CD14-positive monocyte (primary cell): ENCODE data around the gene DPH7. TPM values are rescaled to one million over a fixed set of nuclear protein-coding genes. Genes with fewer than 3 reads are reported as not detected.
"Not testable (repeated sequence)": the region's sequence is repeated elsewhere in the genome, so short reads cannot be mapped to it uniquely, and the experiment has no call there.

Experiments used
- DNase-seq, 3 donors: peaks; one replicate each; pipeline ENCODE4 v3.0.0-alpha.2; 2011 to 2022
- H2AFZ ChIP-seq: 2 replicates; pipeline ENCODE4 v1.6.0; 2012; ENCODE audit warnings: mild to moderate bottlenecking, low read depth, low read length, inconsistent platforms; ENCODE audit not compliant: insufficient read depth, poor library complexity, severe bottlenecking
- H3K27ac ChIP-seq, 2 donors: 1 replicate in 1 of 2; 2 replicates in 1 of 2; pipeline ENCODE4 v1.5.1; 2012 to 2013; ENCODE audit warnings: low read length in 2 of 2, control low read depth in 1 of 2, inconsistent platforms in 1 of 2, low read depth in 1 of 2, mild to moderate bottlenecking in 1 of 2
- H3K27me3 ChIP-seq, 2 donors: one replicate each; pipeline versions ENCODE4 v1.6.0 to v1.6.1; 2011 to 2013; ENCODE audit warnings: low read length in 2 of 2; ENCODE audit not compliant: control insufficient read depth in 2 of 2, insufficient read depth in 2 of 2
- H3K36me3 ChIP-seq, 2 donors: replicated peaks in 1 of 2; 1 replicate in 1 of 2; 2 replicates in 1 of 2; pipeline versions ENCODE4 v1.5.1 to v1.6.1; 2012 to 2013; ENCODE audit warnings: low read length in 2 of 2, control low read depth in 1 of 2, inconsistent platforms in 1 of 2, mild to moderate bottlenecking in 1 of 2; ENCODE audit not compliant: insufficient read depth in 2 of 2, control insufficient read depth in 1 of 2
- H3K4me1 ChIP-seq, 2 donors: 1 replicate in 1 of 2; 2 replicates in 1 of 2; pipeline versions ENCODE4 v1.5.1 to v1.6.1; 2012 to 2013; ENCODE audit warnings: low read length in 2 of 2, control low read depth in 1 of 2, inconsistent platforms in 1 of 2, mild to moderate bottlenecking in 1 of 2, moderate library complexity in 1 of 2; ENCODE audit not compliant: insufficient read depth in 2 of 2, control insufficient read depth in 1 of 2
- H3K4me2 ChIP-seq: replicated peaks from 2 replicates; pipeline ENCODE3; 2012; ENCODE audit warnings: low read length, moderate library complexity, mild to moderate bottlenecking; ENCODE audit not compliant: poor library complexity, severe bottlenecking; ENCODE audit errors: extremely low read depth
- H3K4me3 ChIP-seq, 3 experiments: fragments of 200-600 bp in 1 of 3; sonication (generic) in 1 of 3; replicated peaks in 1 of 3; 1 replicate in 2 of 3; 2 replicates in 1 of 3; pipeline ENCODE4 v1.5.1; 2011 to 2013; ENCODE audit warnings: low read length in 3 of 3, mild to moderate bottlenecking in 3 of 3, control low read depth in 2 of 3, low read depth in 2 of 3, inconsistent platforms in 1 of 3, moderate library complexity in 1 of 3
- H3K79me2 ChIP-seq: 2 replicates; pipeline ENCODE4 v1.6.0; 2012; ENCODE audit warnings: mild to moderate bottlenecking, control low read depth, inconsistent platforms, low read length, moderate library complexity; ENCODE audit not compliant: insufficient read depth
- H3K9ac ChIP-seq: 2 replicates; pipeline ENCODE4 v1.6.0; 2017; ENCODE audit warnings: low read length, mild to moderate bottlenecking; ENCODE audit not compliant: insufficient read depth, poor library complexity, severe bottlenecking
- H3K9me3 ChIP-seq, 2 donors: replicated peaks in 1 of 2; 1 replicate in 1 of 2; 2 replicates in 1 of 2; pipeline versions ENCODE4 v1.5.1 to v1.6.1; 2012 to 2013; ENCODE audit warnings: low read length in 2 of 2, control low read depth in 1 of 2; ENCODE audit not compliant: control insufficient read depth in 1 of 2, insufficient read depth in 1 of 2
- H4K20me1 ChIP-seq: 2 replicates; pipeline ENCODE4 v1.6.0; 2012; ENCODE audit warnings: mild to moderate bottlenecking, low read length, control low read depth, moderate library complexity; ENCODE audit not compliant: insufficient read depth
- H3K27ac Mint-ChIP-seq, 7 donors: one replicate each; pipeline ENCODE4 v1.8.0; 2020; ENCODE audit warnings: mild to moderate bottlenecking in 7 of 7, mixed read lengths in 7 of 7, moderate library complexity in 6 of 7, inconsistent platforms in 2 of 7
- H3K27me3 Mint-ChIP-seq, 3 donors: one replicate each; pipeline ENCODE4 v1.8.0; 2021 to 2022; ENCODE audit warnings: low read depth in 3 of 3, mild to moderate bottlenecking in 3 of 3, mixed read lengths in 3 of 3, moderate library complexity in 3 of 3, inconsistent platforms in 1 of 3
- H3K36me3 Mint-ChIP-seq, 2 donors: one replicate each; pipeline ENCODE4 v1.8.0; 2020; ENCODE audit warnings: mixed read lengths in 2 of 2, inconsistent platforms in 1 of 2, mild to moderate bottlenecking in 1 of 2
- H3K4me1 Mint-ChIP-seq: one replicate; pipeline ENCODE4 v1.8.0; 2020; ENCODE audit warnings: mild to moderate bottlenecking, mixed read lengths
- H3K4me3 Mint-ChIP-seq, 2 donors: one replicate each; pipeline ENCODE4 v1.8.0; 2020; ENCODE audit warnings: mild to moderate bottlenecking in 2 of 2, mixed read lengths in 2 of 2, moderate library complexity in 1 of 2
- H3K9me3 Mint-ChIP-seq, 7 donors: one replicate each; pipeline ENCODE4 v1.8.0; 2020 to 2022; ENCODE audit warnings: mixed read lengths in 7 of 7, mild to moderate bottlenecking in 6 of 7, moderate library complexity in 6 of 7, inconsistent platforms in 2 of 7
- WGBS: methylation state at CpG from one replicate; pipeline ENCODE4 v1.1.5; 2013; ENCODE audit warnings: missing lambda C conversion rate; ENCODE audit not compliant: insufficient coverage; 5-methylcytosine and 5-hydroxymethylcytosine counted together
- intact Hi-C, 2 donors: fragments of 100-400 bp; cut with micrococcal nuclease; formaldehyde crosslinking; loops; one replicate each; pipeline versions ENCODE4 v1.15.0 to v1.15.1; 2023
- polyA plus RNA-seq, 3 donors: library from polyadenylated mRNA; depleted of rRNA in 1 of 3; unstranded in 2 of 3; stranded (reverse) in 1 of 3; fragments of 300-500 nt in 2 of 3; fragments of >200 nt in 1 of 3; fragmentation: Illumina TruSeq in 2 of 3; gene quantifications; 1 replicate in 2 of 3; 2 replicates in 1 of 3; pipeline ENCODE4 v1.2.3, GENCODE V29; 2012 to 2021
- TF ChIP-seq, protein P1 (sequence below): fragments of 200-600 bp; IDR thresholded peaks from one replicate; pipeline ENCODE4 v1.8.0; 2022; ENCODE audit warnings: antibody characterized with exemption, mild to moderate bottlenecking

The DPH7 gene
- polyA plus RNA-seq, 3 donors, result 13.1 to 45.6 (median 14.2) TPM

DNA sequence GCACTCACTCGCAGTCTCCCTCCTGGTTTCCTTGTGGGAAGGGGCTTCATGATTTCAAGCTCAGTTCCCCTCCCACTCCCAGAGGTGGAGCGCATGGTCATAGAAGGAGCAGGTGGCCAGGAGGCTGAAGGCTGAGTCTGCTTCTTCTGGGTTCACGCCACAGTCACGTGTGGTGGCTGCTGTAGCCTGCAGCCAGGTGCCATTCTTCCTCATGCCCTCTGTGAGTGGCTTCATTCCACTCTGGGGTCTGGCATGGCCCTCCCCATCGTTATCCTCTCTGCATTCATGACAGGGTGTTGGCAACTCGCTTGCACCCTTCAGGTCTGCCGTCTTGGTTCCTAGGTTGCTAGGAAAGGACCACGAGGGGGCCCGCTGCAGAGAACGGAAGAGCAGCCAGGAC lies 23.5 kb downstream of the DPH7 start:
- H3K4me3 Mint-ChIP-seq, result no peak overlapping the region
- H3K4me1 ChIP-seq, result peaks cover 9 to 17% of the 10 kb centered on the region in 2 donors
- H3K27me3 ChIP-seq, result no peaks in the 10 kb centered on the region
- intact Hi-C loops, result loop anchor here in 1 of 2 donors (10.0 kb wide), 1 partner anchor 50 kb away; the partner anchor contains the start of gene ARRDC1
- peak overlapping the region in 1 of 7 donors; percentile 18 for H3K27ac Mint-ChIP-seq
- peaks cover 8% of the 10 kb centered on the region for H3K4me1 Mint-ChIP-seq
- no peak overlapping the region for H3K9ac ChIP-seq
- no peak overlapping the region for H3K27ac ChIP-seq
- peaks cover 0 to 1% (median 0%) of the 10 kb centered on the region in 3 donors for H3K27me3 Mint-ChIP-seq
- TF ChIP-seq, protein P1, sequence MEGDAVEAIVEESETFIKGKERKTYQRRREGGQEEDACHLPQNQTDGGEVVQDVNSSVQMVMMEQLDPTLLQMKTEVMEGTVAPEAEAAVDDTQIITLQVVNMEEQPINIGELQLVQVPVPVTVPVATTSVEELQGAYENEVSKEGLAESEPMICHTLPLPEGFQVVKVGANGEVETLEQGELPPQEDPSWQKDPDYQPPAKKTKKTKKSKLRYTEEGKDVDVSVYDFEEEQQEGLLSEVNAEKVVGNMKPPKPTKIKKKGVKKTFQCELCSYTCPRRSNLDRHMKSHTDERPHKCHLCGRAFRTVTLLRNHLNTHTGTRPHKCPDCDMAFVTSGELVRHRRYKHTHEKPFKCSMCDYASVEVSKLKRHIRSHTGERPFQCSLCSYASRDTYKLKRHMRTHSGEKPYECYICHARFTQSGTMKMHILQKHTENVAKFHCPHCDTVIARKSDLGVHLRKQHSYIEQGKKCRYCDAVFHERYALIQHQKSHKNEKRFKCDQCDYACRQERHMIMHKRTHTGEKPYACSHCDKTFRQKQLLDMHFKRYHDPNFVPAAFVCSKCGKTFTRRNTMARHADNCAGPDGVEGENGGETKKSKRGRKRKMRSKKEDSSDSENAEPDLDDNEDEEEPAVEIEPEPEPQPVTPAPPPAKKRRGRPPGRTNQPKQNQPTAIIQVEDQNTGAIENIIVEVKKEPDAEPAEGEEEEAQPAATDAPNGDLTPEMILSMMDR, result no peak
- no peak for DNase-seq
- WGBS, result 89% methylated on average over 9 of the region's 10 CpGs
- H2AFZ ChIP-seq, result no peak overlapping the region
- H3K4me2 ChIP-seq, result no peak overlapping the region
- no peaks in the 10 kb centered on the region for H3K9me3 ChIP-seq
- no peak overlapping the region for H3K4me3 ChIP-seq
- H3K79me2 ChIP-seq, result peaks cover 7% of the 10 kb centered on the region
- peaks cover 37 to 47% of the 10 kb centered on the region in 2 donors for H3K36me3 ChIP-seq
- peaks cover 11% of the 10 kb centered on the region for H4K20me1 ChIP-seq
- H3K36me3 Mint-ChIP-seq, result peaks cover 34 to 61% of the 10 kb centered on the region in 2 donors
- peaks cover 0 to 5% (median 0%) of the 10 kb centered on the region in 7 donors for H3K9me3 Mint-ChIP-seq

DNA sequence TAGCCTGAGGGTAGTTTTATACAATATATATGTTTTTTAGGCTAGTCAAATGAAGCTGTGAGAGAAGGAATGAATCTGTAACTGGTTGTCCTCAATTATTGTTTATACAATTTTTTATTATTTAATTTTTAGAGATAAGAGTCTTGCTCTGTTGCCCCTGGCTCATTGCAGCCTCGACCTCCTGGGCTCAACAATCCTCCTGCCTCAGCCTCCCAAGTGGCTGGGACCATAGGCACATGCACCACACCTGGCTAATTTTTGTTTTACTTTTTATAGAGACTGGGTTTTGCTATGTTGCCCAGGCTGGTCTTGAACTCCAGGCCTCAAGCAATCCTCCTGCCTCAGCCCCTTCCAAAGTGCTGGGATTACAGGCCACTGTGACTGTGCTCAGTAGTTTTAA lies 24.4 kb downstream of the DPH7 start:
- Histone ChIP-seq H3K27ac (no peak overlapping the region), H4K20me1 (peaks cover 11% of the 10 kb centered on the region), H3K9me3 (no peaks in the 10 kb centered on the region), H3K4me2 (no peak overlapping the region), H3K36me3 (peaks cover 32 to 39% of the 10 kb centered on the region in 2 donors), H3K4me1 (peaks cover 16 to 24% of the 10 kb centered on the region in 2 donors), H3K27me3 (no peaks in the 10 kb centered on the region), H3K9ac (no peak overlapping the region), H2AFZ (no peak overlapping the region), H3K4me3 (no peak overlapping the region), H3K79me2 (peaks cover 7% of the 10 kb centered on the region)
- H3K4me1 Mint-ChIP-seq, result peaks cover 13% of the 10 kb centered on the region
- no CpG with 5 or more reads among the region's 1 CpG for WGBS
- TF ChIP-seq, protein P1, result no peak
- H3K9me3 Mint-ChIP-seq, result peaks cover 0 to 1% (median 0%) of the 10 kb centered on the region in 7 donors
- H3K36me3 Mint-ChIP-seq, result peaks cover 26 to 52% of the 10 kb centered on the region in 2 donors
- no peak overlapping the region for H3K27ac Mint-ChIP-seq
- peaks cover 0 to 1% (median 0%) of the 10 kb centered on the region in 3 donors for H3K27me3 Mint-ChIP-seq
- H3K4me3 Mint-ChIP-seq, result no peak overlapping the region
- no peak for DNase-seq
- intact Hi-C loops, result loop anchor here in 1 of 2 donors (5.0 to 10.0 kb wide), 2 partner anchors 50 to 352 kb away; partner anchors contain the start of genes ARRDC1 and TPRN

DNA sequence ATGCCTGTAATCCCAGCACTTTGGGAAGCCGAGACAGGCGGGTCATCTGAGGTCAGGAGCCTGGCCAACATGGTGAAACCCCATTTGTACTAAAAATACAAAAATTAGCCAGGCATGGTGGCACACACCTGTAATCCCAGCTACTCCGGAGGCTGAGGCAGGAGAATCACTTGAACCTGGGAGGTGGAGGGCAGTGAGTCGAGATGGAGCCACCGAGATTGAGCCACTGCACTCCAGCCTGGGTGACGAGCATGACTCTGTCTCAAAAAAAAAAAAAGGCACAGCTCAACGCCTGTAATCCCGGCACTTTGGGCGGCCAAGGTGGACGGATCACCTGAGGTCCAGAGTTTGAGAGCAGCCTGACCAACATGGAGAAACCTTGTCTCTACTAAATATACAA lies 25.1 kb downstream of the DPH7 start:
- not testable (repeated sequence) for DNase-seq, H3K4me3 ChIP-seq, H2AFZ ChIP-seq, H3K79me2 ChIP-seq, H3K9ac ChIP-seq, H3K9me3 Mint-ChIP-seq, H3K27ac ChIP-seq, H3K27me3 ChIP-seq, H3K9me3 ChIP-seq, H3K4me3 Mint-ChIP-seq, H3K27me3 Mint-ChIP-seq, H3K4me2 ChIP-seq, H3K27ac Mint-ChIP-seq
- Histone ChIP-seq H4K20me1 (peaks cover 11% of the 10 kb centered on the region), H3K36me3 (peaks cover 32 to 37% of the 10 kb centered on the region in 2 donors), H3K4me1 (peaks cover 16 to 24% of the 10 kb centered on the region in 2 donors)
- intact Hi-C loops, result loop anchor here in 1 of 2 donors (5.0 to 10.0 kb wide), 2 partner anchors 51 to 351 kb away; partner anchors contain the start of genes ARRDC1 and TPRN
- peaks cover 13% of the 10 kb centered on the region for H3K4me1 Mint-ChIP-seq
- peaks cover 26 to 48% of the 10 kb centered on the region in 2 donors for H3K36me3 Mint-ChIP-seq
- WGBS, result 92% methylated on average over 4 of the region's 10 CpGs
